LNCAP (cell line): ENCODE results near the gene NT5DC2.

Experiments
- TF ChIP-seq, protein P1 (sequence below): fragments of 450-650 bp; IDR thresholded peaks from 2 replicates; pipeline ENCODE4 v1.5.1; 2017; ENCODE audit warnings: mild to moderate bottlenecking

NT5DC2 gene

DNA sequence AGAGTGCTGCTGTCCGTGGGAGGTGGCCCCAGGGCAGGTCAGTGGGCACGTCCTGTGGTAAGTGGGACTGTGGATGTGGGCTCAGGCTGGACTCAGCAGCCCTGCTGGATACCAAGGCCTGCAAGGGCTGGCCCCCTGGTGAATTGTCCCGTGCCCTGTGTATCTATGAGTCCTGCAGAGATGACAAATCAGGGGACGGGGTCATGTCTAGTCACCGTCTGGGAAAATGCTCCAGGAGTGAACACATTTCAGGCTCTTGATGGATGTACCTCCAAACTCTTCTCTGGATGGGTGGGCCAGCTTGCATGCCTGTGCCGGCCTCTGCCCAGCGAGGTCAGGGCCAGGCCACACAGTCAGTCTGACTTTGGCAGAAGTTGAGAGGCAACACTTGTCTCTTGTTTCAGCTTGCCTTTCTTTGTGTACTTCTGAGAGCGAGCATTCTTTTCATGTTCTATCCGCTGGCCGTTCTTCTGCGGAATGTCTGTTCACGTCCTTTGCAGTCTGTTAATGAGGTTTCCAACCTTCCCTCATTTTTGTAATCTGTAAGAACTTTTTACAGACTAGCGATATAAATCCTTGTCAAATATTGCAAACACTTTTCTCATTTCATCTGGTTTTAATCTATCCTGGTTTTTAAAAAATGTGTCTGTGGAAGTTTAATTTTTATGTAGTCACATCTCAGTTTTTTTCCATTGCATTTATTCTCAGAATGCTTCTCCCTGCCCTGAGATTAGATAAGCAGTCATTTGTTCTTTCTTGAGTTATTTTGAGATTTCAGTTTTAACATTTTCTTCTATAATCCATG, 49.9 kb downstream of the NT5DC2 start:
- TF ChIP-seq, protein P1, sequence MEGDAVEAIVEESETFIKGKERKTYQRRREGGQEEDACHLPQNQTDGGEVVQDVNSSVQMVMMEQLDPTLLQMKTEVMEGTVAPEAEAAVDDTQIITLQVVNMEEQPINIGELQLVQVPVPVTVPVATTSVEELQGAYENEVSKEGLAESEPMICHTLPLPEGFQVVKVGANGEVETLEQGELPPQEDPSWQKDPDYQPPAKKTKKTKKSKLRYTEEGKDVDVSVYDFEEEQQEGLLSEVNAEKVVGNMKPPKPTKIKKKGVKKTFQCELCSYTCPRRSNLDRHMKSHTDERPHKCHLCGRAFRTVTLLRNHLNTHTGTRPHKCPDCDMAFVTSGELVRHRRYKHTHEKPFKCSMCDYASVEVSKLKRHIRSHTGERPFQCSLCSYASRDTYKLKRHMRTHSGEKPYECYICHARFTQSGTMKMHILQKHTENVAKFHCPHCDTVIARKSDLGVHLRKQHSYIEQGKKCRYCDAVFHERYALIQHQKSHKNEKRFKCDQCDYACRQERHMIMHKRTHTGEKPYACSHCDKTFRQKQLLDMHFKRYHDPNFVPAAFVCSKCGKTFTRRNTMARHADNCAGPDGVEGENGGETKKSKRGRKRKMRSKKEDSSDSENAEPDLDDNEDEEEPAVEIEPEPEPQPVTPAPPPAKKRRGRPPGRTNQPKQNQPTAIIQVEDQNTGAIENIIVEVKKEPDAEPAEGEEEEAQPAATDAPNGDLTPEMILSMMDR: no peak

- TF ChIP-seq, protein P1: no peak
These were observed 50.6 kb downstream of the NT5DC2 start for GRCh38 chr3:52483081-52483480.

DNA sequence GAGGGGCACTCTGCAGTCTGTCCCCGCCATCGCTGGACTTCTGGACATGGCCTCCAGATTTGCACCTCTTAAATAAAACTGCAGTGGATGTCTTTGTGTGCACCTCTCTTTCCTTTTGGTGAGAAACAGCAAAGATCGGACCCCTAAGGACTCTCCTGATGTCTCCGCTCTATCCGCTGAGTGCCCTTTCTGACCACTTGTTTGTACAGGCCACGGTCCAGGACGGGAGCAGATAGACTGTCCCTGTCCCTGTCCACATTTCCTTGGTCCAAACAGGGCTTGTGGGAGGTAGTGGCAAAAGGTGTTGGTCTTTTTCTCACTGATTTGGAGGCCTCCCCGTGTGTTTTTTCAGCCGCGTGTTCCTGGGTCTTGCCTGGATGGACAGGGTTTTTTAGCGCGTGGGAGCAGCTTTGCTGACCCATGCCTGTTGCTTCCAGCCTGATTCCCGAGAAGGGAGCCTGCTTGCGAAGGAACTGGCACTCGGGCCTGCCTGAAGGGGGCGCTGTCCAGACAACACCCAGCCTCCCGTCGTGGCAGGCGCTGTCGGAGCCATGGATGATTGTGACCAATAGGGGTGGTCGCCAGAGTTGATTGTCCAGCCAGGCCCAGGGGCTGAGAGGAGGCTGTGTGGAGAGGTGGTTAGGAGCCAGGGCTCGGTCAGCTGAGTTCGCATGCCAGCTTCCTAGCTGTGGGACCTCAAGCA, 51.7 kb downstream of the NT5DC2 start:
- TF ChIP-seq, protein P1: peak; percentile 45; the same call in 1 of the 2 replicates

DNA sequence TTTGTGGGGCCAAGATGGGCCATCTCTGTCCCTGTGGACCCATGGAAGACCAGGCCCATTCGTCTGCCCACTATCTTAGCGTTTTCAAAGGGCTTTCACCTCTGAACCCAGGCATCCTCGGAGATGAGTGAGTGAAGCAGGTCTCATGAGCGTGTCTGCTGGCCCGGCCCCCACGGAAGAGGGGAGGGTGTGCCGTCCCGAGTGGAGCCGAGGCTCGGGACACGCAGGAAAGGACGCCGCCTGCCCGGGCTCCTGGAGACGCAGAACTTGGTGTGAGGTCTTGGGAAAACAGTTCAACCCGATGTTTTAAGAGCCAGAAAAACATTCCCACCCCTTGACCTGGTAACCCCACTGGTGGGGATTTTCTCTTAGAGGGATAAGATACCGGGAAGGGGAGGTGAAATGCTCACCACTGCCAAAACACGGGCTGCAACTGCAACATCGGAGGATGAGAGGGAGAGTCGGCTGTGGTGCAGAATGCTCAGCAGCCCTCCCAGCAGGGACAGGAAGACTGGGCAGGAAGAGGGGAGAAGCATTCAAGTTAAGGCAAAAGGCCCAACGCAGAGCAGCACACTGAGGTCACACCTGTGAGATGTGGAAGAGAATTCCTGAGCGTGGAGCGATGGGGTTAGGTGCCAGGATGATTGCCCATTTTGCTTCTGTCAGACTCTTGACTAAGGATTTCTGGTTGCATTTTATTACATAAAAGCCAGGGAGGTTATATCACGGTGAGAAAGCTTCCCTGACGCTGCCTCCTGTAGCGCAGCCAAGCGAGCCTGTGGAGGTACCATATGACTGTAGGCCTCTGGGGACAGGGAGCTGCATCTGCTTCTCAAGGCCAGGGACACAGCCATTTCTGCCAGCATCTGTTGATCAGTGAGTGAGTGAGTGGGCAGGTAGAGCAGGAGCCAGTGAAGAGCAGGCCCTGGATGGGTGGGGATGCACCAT, 52.6 kb downstream of the NT5DC2 start:
- TF ChIP-seq, protein P1: no peak

DNA sequence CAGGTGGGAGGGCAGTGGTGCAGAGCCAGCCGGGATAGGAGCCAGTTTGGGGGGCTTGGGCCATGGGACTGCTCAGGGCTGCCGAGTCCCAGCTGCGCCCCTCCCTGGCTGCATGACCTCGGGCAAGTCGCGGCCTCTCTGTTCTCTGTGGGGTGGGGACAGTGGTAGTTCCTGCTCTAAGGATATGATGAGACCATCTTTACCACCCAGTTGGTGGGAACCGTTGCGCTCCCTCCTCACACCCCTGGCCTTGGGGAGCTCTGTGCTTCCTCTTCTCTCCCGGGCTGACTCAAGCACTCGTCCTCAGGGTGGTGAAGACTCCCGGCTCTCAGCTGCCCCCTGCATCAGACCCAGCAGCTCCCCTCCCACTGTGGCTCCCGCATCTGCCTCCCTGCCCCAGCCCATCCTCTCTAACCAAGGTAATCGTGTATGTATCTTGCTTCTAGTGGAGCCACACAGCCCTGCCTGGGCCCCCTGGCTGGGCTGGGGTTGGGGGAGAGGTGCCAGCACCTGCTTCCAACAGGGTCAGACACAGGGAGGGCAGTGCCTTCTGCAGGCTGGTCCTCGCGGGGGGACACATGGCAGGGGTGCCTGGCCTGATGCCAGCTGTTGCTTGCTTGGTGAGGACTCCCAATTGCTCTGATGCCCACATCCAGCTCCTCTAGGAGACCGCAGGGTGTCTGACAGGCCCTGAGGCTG, 53.6 kb downstream of the NT5DC2 start:
- TF ChIP-seq, protein P1: no peak

DNA sequence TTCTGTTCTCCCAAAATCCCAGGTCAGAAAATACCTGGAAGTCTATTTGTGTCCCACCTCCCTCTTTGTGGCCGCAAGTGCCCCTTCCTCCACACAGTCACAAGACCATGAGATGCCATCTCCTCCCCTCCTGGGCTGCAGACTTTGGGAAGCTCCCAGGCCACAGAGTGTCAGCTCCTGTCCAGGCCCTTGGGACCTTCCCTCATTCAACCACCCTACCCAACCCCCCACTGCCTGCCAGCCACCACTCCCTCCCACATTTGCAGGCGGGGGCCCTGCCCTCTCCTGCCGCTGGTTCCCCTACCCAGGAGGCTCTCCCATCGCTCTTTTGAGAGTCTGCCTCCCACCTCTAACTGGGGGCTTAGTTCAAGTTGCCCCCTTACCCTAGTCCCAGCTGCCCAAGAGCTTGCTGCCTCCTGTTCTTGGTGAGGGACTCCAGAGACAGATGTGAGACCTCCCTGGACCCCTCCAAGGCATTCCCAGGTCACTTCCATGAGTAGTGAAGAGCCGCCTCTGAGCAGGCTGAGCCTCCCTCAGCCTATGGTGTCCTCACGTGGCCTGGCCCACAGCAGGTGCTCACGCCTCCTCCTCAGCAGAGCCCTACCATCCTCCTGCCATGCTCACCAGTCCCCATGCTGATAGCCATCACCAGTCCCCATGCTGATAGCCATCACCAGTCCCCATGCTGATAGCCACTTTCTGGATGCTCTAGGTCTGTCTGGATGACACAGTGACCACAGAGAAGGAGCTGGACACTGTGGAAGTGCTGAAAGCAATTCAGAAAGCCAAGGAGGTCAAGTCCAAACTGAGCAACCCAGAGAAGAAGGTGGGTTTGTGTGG, 54.4 kb downstream of the NT5DC2 start:
- TF ChIP-seq, protein P1: no peak
